Activated CD4-positive, alpha-beta T cell treated with anti-CD3 and anti-CD28 coated beads, Interleukin-2, amount 50 U/mL, for 1 hour (primary cell): ENCODE data around the gene UCK1.

Experiments used
- DNase-seq: peaks from one replicate; pipeline ENCODE4 v3.0.0-alpha.2; 2020

Gene UCK1

DNA sequence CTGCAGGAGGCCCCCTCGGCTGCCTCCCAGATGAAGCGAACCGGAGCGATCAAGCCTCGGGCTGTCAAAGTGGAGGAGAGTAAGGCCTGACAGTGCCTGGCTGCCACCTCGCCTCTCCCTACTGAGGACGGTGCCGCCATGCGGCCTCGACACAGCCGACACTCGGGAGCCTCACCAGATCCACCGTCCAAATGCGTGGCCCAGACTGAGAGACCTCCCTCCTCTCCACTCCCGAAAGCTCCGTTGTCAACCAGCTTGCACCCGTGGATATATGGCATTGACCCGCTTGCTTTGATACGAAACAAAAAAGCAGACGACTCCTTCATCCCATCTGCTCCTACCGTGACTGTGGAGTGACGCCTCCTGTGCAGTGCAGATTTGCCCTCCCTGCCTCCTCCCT, 35.3 kb downstream of the UCK1 start:
- no peak for DNase-seq

DNA sequence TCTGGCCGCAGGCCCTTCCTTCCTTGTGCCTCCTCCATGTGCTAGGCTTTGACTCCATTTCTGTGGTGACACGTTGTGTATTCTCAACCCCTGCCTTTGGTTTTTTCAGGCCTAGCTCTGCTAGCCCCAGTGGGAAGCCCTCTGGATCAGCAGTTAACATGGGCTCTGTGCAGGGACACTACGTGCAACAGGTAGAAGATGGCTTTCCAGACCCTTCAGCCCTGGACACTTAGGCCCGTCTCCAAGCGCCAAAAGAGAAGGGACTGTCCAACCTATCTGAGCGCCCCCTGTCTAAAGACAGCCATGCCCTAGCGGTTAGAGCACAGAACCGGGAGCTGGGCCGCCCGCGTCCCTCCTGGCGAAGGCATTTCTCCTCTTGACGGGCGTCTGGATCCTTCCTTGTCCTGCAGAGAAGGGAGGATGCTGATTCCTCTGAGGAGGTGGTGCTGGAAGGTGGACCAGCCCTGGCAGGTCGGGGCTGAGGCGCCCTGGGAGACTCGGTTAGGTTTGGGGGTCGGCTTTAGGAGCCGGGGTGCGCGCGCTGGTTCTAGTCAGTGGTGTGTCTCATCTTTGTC, 36.7 kb downstream of the UCK1 start:
- DNase-seq, result no peak

DNA sequence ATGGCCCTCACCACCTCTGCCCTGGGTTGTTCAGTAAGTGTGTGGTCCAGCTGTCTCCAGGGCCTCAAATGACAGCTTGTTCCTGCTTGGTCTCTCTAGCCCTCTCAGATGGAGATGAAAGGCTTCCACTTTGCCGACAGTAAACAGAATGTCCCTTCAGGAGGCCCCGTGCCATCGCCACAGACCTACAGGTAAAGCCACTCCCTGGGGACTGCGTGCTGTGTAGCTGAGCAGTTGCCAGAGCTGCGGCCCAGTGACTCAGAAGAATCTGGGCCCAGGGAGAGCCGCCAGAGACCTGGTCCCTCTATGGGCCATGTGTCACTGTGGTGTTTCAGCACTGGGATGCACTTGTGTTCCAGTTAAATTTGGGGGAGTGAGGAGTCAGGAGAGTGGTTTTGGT, 39.0 kb downstream of the UCK1 start:
- DNase-seq, result no peak

DNA sequence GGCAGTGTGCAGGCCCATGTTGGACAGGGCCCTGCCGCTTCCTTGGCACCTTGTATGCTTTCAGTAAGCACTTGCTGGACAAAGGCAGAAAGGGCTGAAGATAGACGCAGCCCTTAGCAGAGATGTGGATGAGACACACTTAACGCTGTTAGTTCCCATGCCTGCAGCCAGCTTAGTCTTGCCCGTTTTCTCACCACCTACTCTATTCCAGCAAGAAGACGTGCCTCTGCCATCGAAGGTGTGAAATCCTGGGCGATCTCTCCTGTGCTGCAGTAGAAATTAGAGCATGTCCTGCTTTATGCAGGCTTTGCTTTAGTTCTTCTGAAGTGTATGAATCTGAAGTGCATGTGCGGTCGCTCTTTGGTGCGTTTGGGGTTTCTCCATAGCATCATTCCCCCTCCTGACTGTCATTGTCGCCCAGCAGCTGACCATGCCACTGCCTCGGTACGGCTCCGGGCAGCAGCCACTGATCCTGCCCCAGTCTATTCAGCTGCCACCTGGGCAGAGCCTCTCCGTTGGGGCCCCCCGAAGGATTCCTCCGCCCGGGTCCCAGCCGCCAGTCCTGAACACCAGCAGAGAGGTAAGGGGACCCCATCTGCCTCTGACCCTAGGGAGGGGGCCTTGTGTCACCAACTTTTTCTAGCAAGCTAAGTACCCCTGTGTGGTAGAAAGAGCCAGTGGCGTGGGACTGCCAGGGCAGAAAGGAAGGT, 39.9 kb downstream of the UCK1 start:
- DNase-seq, result no peak

DNA sequence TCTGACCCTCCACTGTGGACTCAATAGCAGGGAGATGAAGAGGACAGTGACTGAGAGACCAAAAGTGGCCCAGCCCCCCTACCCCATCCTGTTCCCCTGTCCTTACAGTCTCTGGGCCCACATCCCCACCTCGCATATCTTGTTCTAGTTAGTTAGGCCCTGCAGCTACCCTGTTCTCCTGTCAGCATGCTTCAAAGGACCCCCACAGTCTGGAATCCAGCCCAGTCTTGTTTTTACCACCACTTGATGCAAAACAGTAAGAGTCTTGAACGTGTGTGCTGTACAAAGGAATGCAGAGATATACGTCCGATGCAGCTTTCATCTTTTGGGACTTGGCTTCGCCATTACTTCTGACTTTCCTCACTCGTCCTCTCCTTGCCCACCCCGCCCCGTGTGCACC, 40.5 kb downstream of the UCK1 start:
- no peak for DNase-seq

DNA sequence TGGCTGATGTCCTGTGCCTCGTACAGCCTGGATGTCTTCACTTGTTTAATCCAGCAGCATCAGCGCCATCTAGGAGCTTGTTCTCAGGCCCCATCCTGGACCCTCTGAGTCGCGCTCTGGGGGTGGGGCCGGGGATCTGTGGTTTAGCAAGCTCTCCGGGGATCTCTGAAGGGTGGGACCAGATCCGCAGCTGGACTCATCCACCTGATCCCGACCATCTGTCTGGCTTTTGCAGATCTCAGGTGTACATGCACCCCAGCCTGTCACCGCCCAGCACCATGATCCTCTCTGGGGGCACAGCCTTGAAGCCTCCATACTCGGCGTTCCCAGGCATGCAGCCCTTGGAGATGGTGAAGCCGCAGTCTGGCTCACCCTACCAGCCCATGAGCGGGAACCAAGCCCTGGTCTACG, 43.4 kb downstream of the UCK1 start:
- no peak for DNase-seq

DNA sequence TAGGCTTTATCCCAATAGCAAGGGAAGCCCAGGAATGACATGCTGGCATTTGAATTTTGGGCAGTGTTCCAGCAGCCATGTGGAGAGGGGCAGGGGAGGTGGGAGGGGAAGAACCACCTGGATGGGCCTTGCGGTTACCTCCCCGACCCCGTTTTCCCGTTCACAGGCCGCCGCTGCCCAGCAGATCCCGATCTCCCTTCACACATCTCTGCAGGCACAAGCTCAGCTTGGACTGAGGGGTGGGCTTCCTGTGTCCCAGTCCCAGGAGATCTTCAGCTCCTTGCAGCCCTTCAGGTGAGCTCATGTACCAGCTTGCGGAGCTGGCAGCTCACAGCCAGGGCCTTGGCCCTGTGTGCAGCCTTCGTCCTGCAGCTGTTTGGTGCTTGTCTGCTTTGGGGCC, 44.1 kb downstream of the UCK1 start:
- DNase-seq, result no peak

DNA sequence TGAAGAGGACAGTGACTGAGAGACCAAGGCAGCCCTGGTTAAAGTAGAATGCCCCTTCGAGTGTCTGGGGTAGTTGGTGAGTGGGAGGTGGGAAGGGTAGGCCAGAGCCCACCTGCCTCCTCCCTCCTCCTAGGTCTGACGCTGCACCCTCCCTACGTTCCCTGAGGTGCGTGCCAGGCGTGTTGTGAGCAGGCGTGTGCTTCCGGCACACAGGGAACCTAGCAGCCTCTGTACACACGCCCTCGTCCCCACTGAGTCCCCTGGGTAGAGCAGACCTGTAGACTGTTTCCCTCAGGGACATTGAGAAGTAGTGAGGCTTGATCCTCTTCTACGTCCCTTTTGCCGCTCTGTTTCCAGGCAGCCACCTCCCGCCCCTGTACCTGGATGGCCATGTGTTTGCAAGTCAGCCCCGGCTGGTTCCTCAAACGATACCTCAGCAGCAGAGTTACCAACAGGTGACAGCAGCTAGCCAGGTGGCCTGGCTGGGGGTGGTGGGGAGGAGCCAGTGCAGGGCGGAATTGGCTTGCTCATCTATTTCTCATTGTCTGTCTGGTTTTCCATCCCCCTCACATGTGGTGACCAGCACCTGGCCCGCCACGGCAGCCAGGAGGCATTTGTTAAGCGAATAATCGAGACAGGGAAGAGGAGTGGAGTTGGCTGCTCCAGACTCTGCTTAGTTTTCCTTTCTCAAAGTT, 45.2 kb downstream of the UCK1 start:
- no peak for DNase-seq

DNA sequence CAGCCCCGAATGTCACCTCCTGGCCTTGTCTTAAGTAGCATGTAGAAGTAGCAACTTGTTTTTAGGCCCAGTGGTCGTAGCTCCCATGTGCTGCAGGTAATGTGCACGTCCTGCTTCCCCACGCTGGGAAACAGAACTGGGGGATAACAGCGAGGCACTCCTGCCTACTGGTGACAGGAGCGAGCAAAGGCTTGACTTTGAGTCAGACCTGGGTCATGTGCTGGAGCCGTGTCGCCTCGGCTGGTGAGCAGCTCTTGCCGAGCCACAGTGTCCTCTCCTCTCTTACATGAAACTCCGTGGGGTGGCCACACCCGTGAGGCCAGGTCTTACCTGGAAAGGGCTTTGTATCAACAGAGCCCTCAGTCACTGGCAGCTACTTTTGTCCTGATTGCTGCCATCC, 45.9 kb downstream of the UCK1 start:
- no peak for DNase-seq

DNA sequence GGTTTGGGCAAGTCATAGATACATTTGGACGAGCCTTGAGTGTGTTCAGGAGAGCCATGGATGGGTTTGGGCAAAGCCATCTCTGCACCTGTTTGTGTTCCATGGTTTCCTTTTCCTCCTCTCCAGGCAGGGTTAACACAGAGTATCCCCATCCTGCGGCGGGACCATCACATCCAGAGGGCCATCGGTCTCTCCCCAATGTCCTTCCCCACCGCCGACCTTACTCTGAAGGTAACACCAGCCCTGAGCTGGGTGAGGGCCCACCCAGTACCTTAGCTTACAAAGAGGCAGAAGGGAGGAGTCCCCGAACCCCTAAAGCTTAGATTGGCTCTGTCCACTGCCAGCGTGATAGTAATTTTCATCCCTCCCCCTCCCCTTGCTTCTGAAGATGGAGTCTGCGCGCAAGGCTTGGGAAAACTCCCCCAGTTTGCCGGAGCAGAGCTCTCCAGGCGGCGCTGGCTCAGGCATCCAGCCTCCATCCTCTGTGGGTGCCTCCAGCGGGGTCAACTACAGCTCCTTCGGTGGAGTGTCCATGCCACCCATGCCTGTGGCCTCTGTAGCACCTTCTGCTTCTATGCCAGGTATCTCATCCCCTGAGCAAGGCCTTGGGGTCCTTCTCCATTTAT, 46.4 kb downstream of the UCK1 start:
- DNase-seq, result no peak

DNA sequence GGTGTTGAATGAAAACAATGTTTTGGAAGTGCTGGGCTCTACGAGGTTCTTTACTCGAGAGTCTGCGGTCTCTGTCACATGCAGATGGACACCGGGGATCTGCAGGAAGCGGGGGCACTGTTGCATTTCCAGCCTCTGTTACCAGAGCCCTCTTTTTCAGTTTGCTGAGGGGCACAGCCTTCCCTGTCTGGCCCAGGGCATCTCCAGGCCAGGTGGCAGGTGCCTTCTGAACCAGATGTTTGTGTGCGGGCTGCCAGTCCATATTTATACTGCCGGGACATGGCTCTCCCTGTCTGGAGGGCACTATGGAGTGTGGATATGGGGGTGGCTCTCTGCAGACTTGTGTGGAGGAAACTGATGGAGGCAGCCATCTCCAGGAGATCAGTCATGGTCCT, 47.0 kb downstream of the UCK1 start:
- DNase-seq, result no peak

DNA sequence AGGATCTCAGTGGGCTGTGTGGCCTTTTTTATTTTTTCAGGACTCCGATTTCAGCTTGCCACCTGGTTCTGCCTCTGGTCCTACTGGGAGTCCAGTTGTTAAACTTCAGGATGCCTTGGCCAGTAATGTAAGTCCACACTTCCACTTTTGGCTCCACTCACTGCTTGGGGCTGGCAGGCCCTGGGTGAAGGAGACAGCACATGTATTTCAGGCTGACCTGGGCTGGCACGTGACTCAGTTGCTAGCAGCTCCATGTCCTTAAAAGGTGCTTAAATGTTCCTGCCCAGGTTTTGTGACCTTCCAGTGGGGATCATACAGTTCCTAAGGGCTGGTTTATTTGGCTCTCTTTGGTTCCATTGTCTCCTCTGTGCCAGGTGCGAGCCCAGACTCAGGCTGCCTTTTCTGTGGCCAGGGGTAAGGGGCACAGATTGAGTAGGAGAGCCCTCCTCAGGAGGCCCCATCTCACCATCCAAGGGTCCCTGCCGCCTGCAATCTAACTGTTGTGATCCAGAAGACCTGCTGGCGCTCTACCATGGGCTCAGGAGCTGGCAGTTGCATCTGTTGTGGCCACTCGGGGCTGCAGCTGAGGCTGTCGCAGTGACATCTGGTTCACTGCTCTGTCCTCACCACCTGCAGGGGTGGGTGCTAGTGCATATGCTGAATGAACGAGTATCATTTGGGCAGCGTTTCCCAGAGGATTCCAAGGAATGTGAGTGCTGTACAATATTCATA, 47.6 kb downstream of the UCK1 start:
- no peak for DNase-seq

DNA sequence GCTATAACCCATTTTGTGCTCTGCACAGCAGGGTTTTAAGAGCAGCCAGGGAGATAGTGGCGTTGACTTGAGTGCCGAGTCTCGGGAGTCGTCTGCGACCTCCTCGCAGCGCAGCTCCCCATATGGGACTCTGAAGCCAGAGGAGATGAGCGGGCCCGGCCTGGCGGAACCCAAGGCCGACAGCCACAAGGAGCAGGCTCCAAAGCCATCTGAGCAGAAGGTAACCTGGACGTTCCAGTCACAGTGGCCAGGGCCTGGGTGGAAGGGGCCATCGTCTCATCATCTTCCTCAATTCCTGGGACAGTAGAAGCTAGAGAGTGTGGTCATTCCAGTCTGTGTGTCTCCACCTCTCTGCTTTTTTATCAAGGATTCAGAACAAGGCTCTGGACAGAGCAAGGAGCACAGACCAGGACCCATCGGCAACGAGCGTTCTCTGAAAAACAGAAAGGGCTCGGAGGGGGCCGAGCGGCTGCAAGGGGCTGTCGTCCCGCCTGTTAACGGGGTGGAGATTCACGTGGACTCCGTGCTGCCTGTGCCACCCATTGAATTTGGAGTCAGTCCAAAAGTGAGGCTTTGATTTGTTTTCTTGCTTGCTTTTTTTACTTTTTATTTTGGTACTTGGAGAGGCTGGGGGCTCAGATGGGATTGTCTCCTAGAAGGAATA, 48.6 kb downstream of the UCK1 start:
- no peak for DNase-seq

DNA sequence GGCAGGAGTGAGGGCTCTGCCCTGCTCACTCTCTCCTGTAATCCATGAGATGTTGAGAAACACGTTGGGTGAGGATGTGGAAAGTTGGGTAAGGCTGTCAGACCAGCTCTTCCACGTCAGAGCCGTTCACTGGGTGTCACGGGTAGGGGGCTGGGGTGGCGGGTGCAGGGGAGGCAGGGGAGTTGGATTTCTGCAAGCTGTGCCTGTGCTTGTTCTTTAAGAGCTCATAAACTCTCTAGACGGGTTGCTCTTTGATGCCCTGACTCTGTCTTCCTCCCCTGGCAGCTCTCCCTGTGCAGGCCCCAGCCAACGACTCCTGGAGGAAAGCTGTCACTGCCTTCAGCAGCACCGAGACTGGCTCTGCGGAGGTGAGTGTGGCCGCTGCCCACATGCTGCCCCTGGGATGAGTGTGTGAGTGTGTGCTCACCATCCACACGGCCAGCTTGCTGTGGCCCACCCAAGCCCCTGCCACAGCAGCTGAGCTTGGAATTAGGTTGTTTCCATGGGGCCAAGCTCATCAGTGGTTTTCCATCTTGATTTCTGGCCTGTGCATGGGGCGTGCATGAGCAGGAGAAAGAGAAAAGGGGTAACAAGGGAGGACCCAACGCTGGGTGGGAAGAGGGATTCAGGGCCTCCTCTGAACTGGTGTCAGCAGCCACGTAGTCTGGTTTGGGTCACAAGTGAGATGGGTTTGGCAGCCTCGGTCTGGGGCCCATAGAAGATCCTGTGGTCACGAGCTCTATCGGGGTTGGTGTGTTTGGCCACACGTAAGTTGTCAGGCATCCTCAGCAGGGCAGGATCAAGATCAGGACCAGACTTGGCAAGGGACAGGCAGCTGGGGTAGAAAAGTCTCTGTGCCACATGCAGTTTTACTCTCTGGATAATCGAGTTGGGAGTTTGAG, 49.4 kb downstream of the UCK1 start:
- DNase-seq, result no peak

DNA sequence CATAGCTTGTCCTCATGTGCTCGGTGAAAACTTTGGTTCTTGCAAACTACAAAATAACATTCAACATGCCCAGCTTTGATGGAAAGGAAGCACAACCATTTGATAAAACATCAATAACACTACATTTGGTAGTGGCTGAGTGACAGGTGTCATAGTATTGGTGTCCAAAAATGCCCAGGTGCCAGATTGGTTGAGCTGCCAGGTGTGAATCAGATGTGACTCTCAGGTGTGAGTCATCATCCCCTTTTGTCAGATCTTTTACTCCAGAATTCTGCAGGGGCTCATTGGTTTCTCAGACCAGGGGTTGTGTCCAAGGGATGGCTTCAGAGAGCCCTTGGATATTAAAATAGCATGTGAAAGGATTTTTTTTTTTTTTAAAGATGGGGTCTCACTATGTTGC, 50.8 kb downstream of the UCK1 start:
- no peak for DNase-seq

DNA sequence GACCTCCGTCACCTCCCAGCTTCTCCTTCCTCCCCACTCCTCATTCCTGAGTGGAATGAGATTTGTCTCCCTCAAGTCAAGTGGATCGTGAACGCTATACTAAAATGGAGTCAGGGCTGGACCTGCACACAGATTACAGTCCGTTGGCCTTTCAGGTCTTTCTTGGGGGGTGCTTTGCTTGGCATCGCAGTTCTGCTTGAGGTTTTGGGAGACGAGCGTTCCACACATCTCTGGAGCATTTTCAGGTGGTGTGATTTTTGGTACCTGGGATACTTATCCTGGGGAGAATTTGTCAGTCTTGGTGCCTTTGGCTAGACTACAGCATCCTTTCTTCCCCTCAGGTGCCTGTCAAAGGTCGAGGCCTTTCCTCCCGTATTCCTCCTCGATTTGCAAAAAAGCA, 52.2 kb downstream of the UCK1 start:
- no peak for DNase-seq

DNA sequence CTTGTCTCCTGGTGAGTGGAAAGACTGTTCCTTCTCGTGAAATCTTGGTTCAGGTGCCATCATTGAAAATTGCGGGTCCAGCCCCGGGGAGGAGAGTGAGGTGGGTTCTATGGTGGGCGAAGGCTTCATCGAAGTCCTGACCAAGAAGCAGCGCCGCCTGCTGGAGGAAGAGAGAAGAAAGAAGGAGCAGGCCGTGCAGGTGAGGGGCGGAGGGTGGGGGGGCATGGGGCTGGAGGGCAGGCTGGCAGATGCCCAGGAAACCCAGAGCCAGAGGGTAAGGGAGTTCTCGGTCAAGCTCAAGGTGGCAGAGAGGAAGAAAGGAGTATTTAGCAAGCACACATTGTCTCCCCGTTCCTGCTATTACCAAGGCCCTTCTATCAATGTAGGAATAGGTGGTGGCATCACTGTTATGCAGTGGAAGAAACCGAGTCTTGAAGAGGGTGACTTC, 52.6 kb downstream of the UCK1 start:
- peak; percentile 66 for DNase-seq

DNA sequence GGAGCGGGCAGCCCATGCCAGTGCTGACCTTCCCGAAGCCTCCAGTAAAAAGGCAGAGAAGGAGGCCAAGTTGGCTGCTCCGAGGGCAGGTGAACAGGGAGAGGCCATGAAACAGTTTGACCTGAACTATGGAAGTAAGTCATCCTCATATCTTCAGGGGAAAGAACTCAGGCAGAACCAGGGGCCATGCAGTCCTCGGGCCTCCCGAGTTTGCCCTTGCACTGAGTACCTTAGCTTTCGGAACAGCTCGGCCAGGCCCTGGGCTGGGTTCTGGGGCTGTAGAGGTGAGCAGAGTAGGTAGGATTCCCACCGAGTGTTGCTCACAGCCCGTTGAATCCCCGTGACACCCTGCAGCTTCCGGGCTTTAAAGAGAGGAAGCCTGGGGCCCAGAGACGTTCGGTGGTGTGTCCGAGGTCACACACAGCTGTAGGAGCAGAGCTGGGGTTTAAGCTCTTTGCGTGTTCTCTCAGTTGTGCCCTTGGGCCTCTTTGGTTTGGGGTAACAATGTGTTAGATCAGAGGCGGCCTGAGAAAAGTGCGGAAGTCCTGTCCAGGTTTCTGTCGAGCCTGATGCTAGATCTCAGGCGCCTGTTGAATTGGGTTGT, 53.1 kb downstream of the UCK1 start:
- no peak for DNase-seq

DNA sequence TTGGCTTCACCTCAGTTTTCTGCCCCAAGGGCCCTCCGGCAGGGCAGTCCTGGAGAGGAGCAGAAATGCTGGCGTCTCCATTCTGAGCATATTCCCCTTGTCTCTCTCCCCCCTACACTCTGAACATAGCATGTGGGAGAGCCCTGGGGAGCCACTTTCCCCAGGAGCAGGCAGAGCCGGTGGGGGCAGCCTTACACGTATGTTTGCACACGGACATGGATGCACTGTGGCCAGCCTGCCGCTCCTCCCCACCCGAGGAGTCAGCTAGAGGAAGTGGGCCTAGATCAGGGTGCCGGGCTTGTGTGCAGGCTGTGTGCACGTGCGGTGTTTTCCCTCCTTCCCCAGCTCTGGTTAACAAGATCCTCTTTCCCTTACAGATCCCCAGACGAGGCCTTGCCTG, 53.7 kb downstream of the UCK1 start:
- DNase-seq, result no peak

DNA sequence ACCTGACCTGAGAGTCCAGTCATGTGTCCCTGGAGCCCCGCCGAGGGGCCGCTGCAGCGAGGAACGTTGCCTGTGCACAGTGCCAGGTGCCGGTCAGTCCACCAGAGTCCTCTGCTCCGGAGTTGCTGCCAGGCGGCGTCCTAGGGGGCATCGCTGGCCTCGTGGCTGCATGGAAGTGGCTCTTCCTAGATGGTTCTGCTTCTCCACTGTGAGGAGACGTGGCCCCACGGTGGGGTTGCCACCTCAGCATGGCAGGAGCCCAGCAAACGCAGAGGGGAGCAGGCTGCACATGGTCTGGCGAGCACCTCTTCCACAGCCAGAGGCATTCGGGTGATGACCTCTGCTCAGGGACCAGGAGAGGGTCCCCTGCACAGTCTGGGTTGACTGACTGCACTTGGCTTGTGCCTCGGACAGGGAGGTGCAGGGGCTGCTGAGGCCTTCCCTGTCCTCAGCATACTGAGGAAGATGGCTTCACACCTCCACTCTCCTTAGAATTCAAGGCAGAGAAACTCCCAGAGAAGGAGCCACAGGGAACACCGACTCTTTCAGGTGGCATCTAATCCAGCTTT, 54.2 kb downstream of the UCK1 start:
- no peak for DNase-seq
